Stimulated activated CD4-positive, alpha-beta T cell treated with anti-CD3 and anti-CD28 coated beads, Interleukin-15, amount 100 ng/mL, for 1 hour (primary cell): ENCODE results near the gene RIPOR3.
"Not testable (repeated sequence)": the region's sequence is repeated elsewhere in the genome, so short reads cannot be mapped to it uniquely, and the experiment has no call there.

ENCODE experiments used
- DNase-seq, 2 donors: peaks; one replicate each; pipeline ENCODE4 v3.0.0-alpha.2; 2020; ENCODE audit warnings: low read depth in 1 of 2, low spot score in 1 of 2

RIPOR3 gene

GRCh38 chr20:50559856-50560638, 131.3 kb downstream of the RIPOR3 start:
- no peak for DNase-seq

GRCh38 chr20:50559149-50559548, 132.2 kb downstream of the RIPOR3 start:
- no peak for DNase-seq

- no peak for DNase-seq
Observed at GRCh38 chr20:50558483-50558925, 132.8 kb downstream of the RIPOR3 start.

- no peak for DNase-seq
Observed at GRCh38 chr20:50557549-50558134, 133.7 kb downstream of the RIPOR3 start.

GRCh38 chr20:50555662-50556061, 135.7 kb downstream of the RIPOR3 start:
- no peak for DNase-seq

- DNase-seq, result no peak
Observed at GRCh38 chr20:50554694-50555579, 136.4 kb downstream of the RIPOR3 start.

- DNase-seq, result no peak
Observed at GRCh38 chr20:50552979-50553378, 138.4 kb downstream of the RIPOR3 start.

GRCh38 chr20:50551288-50551687, 140.1 kb downstream of the RIPOR3 start:
- no peak for DNase-seq

- no peak for DNase-seq
Observed at GRCh38 chr20:50550531-50550930, 140.8 kb downstream of the RIPOR3 start.

- DNase-seq, result no peak
Observed at GRCh38 chr20:50548396-50548795, 142.9 kb downstream of the RIPOR3 start.

- no peak for DNase-seq
Observed at GRCh38 chr20:50547964-50548363, 143.4 kb downstream of the RIPOR3 start.

- no peak for DNase-seq
Observed at GRCh38 chr20:50546729-50547314, 144.5 kb downstream of the RIPOR3 start.

- no peak for DNase-seq
Observed at GRCh38 chr20:50545126-50545525, 146.2 kb downstream of the RIPOR3 start.

- no peak for DNase-seq
Observed at GRCh38 chr20:50543326-50543725, 148.0 kb downstream of the RIPOR3 start.

GRCh38 chr20:50541606-50542041, 149.7 kb downstream of the RIPOR3 start:
- no peak for DNase-seq

- DNase-seq, result no peak
Observed at GRCh38 chr20:50540620-50541605, 150.4 kb downstream of the RIPOR3 start.

- not testable (repeated sequence) for DNase-seq
Observed at GRCh38 chr20:50539798-50540197, 151.5 kb downstream of the RIPOR3 start.

- no peak for DNase-seq
Observed at GRCh38 chr20:50538276-50538675, 153.1 kb downstream of the RIPOR3 start.

GRCh38 chr20:50537546-50538201, 153.7 kb downstream of the RIPOR3 start:
- no peak for DNase-seq

GRCh38 chr20:50536333-50536732, 155.0 kb downstream of the RIPOR3 start:
- no peak for DNase-seq
